GM18502 (cell line): ENCODE data around the gene CGN.

ENCODE experiments used
- ATAC-seq: cut with Tn5 transposase; IDR thresholded peaks from one replicate; pipeline ENCODE4 v1.9.1; 2021; ENCODE audit warnings: mild to moderate bottlenecking; ENCODE audit not compliant: unreplicated experiment, poor library complexity

CGN gene

DNA sequence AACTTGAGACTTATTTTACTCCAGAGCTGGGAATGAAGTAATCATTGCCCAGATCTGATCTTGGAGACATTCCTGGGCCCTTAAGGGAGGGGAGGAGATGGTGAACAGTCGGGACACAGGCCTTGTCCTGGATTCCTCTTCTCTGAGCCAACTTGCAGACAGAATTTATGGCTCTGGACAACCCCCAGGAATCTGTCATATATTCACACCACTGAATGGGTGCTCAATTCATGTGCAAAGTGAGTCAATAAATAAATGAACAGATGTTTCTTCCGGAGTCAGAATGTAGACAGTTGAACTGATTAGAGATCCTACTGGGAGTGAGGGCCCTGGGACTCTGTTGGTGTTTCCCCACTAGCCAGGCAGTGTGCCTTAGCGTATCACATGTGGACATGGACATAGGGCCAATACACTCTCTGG is 31.5 kb downstream of the CGN start:
- ATAC-seq: no peak

DNA sequence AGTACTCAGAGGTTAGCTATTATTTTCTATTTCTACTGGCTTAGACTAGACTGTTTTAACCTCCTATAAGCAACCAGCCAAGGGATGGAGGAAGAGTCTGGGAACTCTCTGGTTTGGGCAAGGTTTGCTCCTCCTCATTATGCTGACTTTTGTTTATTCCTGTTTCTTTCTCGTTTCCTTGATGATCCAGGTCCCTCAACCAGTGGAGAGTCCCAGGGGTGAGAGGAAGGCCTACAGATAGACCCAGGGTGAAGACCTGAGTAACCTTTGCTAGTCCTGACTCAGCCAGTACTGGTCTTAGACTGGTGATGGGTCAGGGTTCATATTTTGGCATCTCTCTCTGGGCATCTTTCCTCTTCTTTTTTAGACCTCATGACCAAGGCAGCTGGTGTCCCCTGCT is 34.4 kb downstream of the CGN start:
- ATAC-seq: no peak

- no peak for ATAC-seq
These were observed 35.1 kb downstream of the CGN start for GRCh38 chr1:151546011-151546925.

- no peak for ATAC-seq
These were observed 36.1 kb downstream of the CGN start for GRCh38 chr1:151547119-151547899.

DNA sequence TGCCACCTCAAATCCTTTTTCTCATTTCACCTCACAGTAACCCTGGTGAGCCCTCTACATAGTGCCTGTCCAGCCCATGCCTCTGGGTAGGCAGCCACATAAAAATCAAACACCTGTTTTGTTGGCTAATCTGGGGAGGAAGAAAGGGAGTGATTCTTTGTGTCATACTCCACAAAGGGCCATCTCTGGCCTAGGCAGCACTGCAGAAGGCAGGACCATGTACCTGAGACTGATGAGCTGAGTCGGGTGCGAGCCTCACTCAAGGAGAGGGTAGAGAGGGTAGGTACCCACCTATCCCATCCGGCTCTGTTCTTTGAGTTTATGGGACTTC is 36.7 kb downstream of the CGN start:
- no peak for ATAC-seq

DNA sequence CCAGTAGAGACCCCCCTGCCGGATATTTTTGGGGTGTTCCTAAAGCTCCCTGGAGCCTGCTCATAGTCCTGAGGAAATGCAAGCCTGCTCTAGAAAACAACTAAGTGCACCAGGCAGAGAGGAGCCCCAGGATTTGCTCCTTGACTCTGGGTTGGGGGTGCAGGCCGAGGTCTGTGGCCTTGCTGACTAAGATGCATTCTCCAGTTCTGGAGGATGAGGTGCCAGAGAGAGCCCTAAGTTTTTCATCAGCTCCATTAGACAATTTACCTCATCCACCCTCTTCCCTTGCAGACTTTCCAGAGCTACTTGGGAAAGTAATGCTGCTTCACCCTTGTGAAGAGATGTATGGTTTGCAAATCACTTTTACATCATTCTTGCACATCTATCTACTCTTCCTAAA is 38.0 kb downstream of the CGN start:
- no peak for ATAC-seq

DNA sequence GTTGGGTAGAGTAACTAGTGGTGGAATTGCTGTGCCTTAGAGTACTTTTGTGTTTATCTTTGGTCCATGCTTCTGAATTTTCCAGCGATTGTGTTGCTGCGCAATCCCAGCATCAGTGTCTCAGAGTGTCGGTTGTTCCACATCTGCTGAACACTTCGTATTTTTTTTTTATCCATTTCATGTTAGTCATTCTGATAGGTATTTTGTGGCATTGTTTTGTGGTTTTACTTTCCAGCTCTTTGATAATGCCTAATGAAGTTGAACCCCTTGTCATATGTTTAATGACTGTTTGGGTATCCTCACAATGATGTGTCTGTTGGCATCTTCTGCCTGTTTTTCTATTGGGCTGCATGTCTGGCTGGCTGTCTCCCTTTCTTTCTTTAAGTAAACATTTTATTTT is 42.5 kb downstream of the CGN start:
- ATAC-seq: no peak

DNA sequence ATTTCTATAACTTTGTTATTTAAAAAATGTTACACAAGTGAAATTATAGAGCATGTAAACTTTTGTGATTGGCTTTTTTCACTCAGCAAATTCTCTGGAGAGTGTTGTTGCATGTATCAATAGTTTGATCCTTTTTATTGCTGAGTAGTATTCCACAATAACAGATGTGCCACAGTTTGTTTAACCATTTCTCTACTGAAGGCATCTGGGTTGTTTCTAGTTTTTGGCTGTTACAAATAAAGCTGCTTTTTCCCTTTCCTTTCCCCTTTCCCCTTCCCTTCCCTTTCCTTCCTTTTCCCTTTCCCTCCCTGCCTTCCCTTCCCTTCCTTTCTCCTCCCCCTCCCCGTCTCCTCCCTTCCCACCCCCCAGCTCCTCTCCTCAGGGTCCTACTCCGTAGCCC is 44.9 kb downstream of the CGN start:
- ATAC-seq: no peak

DNA sequence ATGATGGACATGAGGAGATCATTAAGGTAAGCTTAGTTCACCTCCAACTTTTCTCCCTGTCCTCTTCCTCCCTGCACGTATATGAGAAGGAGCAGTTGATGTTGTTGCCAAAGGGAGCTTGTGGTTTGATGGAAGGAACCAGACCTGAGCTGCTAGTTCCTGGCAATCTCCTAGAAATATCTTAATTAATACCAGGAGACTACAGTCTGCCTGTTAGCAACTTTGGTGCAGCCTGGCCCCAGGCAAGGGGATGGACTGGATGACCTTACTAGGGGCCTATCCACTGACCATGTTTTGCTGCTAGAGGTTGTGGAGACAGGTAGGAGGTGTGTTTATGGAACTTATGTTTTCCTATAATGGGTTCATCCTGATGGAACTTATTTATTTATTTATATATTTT is 51.5 kb downstream of the CGN start:
- ATAC-seq: no peak

- ATAC-seq: no peak
These were observed 52.2 kb downstream of the CGN start for GRCh38 chr1:151563376-151563775.

GRCh38 chr1:151565502-151566189 is 54.5 kb downstream of the CGN start:
- no peak for ATAC-seq

DNA sequence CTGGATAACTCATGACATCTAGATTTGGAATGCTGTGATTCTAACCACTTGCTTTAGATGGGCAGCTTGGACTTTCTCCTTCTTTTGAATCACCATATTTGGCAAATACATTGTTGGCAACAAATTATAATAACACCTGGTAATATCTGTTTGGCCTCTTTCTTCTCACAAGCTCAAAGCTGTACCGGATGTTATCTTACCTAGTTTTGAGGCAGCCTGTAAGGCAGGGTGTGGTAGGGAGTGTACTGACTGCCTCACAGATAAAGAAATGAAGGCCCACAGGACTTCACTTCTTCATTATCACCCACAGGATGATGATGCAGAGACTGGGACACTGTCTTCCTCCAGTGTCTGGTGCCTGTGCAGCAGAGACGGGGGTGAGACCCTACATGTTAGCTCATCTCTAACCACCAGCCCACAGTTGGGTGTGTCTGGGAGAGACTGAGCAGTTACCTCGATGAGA is 57.5 kb downstream of the CGN start:
- ATAC-seq: no peak

DNA sequence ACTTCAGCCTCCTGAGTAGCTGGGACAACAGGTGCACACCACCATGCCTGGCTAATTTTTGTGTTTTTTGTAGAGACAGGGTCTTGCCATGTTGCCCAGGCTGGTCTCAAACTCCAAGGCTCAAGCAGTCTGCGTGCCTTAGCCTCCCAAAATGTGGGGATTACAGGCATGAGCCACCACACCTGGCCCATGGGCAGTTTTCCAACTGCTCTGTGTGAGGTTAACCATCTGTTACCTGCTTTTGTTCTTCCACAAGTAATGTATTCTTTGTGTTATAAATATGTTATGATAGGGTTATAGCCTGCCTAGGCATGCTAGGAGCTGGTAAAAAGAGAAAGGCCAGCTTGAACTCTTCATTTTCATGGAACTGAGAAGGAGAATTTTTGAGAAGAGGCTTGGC is 59.6 kb downstream of the CGN start:
- no peak for ATAC-seq

- ATAC-seq: no peak
These were observed 63.7 kb downstream of the CGN start for GRCh38 chr1:151574575-151575529.

DNA sequence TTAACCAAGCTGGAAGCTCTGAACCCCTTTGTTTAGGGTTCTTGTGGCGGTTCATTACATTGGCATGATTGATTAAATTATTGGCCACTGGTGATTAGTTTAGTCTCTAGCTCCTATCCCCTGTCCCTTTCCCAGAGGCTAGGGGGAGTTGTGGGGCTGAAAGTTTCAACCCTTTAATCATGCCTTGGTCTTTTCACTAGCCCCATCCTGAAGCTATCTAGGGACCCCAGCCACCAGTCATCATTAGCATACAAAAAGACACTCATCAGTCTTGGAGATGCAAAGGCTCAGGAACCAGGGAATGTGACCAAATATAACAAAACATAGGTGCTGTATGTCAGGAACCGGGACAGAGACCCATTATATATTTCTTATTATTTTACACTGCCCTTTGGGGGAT is 66.0 kb downstream of the CGN start:
- ATAC-seq: no peak

GRCh38 chr1:151578941-151579340 is 67.8 kb downstream of the CGN start:
- no peak for ATAC-seq

DNA sequence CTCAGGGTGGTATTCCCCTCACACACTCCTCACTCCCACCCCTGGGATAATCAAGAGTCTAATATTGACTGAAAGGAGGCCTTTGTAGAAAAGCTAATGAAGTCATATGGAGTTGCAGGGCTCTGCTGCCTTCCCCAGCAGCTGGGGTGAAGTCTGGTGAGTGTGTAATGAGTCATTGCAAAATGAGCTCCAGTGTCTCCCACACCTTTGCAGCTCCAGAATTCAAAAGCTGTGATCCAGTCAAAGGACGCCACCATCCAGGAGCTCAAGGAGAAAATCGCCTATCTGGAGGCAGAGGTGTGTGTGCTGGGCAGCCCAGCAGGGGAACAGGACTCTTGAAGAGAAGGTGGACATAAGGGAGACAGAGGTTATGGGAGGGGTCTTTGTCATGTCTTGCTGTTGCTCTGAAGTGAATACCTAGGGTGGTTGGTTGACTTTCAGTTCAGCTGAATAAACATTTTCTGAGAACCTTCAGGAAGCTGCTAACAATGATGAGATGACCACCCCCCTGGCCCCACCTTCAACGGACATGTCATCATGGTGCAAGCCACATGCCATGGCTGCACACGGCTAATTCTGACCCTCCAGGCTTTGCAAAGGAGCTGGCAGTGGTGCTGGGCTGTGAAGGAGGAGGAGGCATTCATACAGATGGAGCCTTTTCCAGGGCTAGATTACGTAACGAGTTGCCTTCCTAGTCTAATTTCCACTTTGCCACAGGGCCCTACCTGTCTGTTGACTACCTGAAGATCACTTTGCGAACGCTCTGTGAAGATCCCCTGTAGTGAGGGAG is 68.4 kb downstream of the CGN start:
- no peak for ATAC-seq

DNA sequence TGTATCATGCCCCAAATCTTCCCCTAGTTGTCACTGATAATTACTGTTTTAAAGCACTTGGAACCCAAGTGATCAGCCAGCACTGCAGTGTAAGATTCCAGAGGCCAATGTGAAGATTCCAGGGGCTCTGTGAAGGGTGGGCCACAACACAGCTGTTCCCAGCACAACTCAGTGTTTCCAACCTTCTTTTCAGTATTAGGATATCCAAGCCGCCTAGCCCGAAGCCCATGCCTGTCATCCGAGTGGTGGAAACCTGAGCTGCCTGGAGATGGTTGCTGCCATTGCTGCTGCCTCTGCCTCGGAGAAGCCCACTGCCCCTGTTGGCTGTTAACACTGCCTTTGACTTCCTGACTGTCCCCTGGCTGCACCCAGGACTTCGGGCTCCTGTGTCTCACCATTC is 70.3 kb downstream of the CGN start:
- no peak for ATAC-seq

DNA sequence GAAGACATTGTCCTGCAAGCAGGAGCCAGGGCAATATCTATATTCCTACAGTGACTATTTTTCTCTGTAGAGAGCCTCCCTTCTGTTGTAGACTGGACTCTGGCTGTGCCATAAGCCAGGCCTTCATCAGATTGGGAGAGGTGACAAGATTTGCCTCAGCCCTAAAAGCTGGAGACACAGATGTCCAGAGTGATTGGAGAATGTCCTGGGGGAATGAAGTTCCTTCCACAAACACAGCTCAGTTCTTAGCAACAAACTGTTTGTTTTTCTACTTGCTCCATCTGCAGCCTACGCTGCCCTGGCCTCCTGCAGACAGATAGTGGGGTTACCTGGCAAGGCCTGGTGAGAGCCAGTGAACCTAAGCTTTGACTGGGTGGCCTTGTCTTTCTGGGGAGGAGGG is 70.7 kb downstream of the CGN start:
- no peak for ATAC-seq
